Loucy (cell line): Measurements from ENCODE around the gene RBM17.

ENCODE experiments used
- CTCF ChIP-seq: fragments of 200-600 bp; sonication (generic); conservative IDR thresholded peaks from 2 replicates; pipeline ENCODE4 v1.5.1; 2014; ENCODE audit warnings: mild to moderate bottlenecking, antibody characterized with exemption, low read length
- EZH2phosphoT487 ChIP-seq: fragments of 200-600 bp; IDR thresholded peaks from 2 replicates; pipeline ENCODE4 v1.6.1; 2018; ENCODE audit warnings: antibody characterized with exemption, mild to moderate bottlenecking, moderate library complexity, borderline replicate concordance

DNA sequence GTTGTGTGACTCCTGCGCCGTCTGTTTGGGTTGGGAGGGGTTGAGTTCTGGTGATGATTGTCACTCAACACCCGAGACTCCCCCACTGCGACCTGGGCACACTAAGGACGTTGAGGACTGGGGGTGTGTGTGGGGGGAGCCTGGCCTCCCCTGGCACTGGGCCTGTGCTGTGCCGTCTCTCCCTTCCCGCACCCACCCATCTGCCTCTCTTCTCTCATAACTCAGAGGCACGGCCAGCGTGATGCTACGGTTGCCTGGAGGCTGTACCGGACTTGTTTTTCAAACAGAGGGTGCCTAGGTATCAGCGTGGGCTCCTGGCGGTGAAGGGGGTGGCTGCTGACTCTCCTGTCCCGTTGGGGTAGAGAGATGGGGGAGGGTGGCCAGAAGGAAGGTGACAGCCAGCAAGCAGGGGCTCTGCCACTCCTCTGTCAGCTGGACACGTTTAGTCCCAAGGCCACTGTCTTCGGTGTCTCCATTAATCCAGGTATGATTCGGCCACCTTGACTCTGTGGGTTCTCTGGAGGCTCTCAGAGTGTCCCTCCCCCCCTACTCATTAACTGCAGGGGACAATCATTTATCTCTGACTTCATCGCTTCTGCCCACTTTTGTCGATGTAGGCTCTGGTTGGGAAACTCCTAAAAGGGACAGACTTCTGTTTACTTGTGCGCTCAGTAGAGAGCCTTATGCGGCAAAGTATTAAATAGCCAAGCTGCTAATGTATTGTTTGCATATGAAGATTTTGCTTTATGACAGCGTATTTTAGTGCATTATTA, 57.4 kb downstream of the RBM17 start:
- TF ChIP-seq CTCF (no peak), EZH2phosphoT487 (no peak)
